ENCODE data around the gene IFNLR1. TPM values are rescaled to one million over a fixed set of nuclear protein-coding genes. Genes with fewer than 3 reads are reported as not detected.

Gene IFNLR1
- total RNA-seq, 1 experiment from 2014 or later, result not detected

- Histone ChIP-seq H3K4me1 (peaks cover 4% of the 10 kb centered on the region; the same call in 1 of the 2 replicates), H3K9me3 (replicated peaks) (no peaks in the 10 kb centered on the region), H3K27me3 (peaks cover 6% of the 10 kb centered on the region), H3K36me3 (no peaks in the 10 kb centered on the region), H3K4me3 (no peak overlapping the region), H3K27ac (no peak overlapping the region)
- DNase-seq, result no peak
Measured at GRCh38 chr1:24195874-24196273, 8.8 kb upstream of the IFNLR1 start.

- H3K4me3 ChIP-seq, result no peak overlapping the region
- no peaks in the 10 kb centered on the region for H3K9me3 ChIP-seq (replicated peaks)
- H3K4me1 ChIP-seq, result peaks cover 4% of the 10 kb centered on the region; the same call in 1 of the 2 replicates
- H3K27ac ChIP-seq, result no peak overlapping the region
- DNase-seq, result no peak
- H3K27me3 ChIP-seq, result peaks cover 6% of the 10 kb centered on the region
- H3K36me3 ChIP-seq, result no peaks in the 10 kb centered on the region
Measured at GRCh38 chr1:24195136-24195535, 8.0 kb upstream of the IFNLR1 start.

GRCh38 chr1:24193046-24193445, 6.0 kb upstream of the IFNLR1 start:
- H3K4me1 ChIP-seq, result peaks cover 4% of the 10 kb centered on the region; the same call in 1 of the 2 replicates
- H3K36me3 ChIP-seq, result no peaks in the 10 kb centered on the region
- no peak overlapping the region for H3K4me3 ChIP-seq
- H3K27me3 ChIP-seq, result peaks cover 4% of the 10 kb centered on the region
- no peak overlapping the region for H3K27ac ChIP-seq
- DNase-seq, result no peak
- no peaks in the 10 kb centered on the region for H3K9me3 ChIP-seq (replicated peaks)

- DNase-seq, result no peak
- Histone ChIP-seq H3K27ac (no peak overlapping the region), H3K4me3 (no peak overlapping the region), H3K4me1 (peaks cover 4% of the 10 kb centered on the region; the same call in 1 of the 2 replicates), H3K36me3 (no peaks in the 10 kb centered on the region), H3K9me3 (replicated peaks) (no peaks in the 10 kb centered on the region), H3K27me3 (no peaks in the 10 kb centered on the region)
Measured at GRCh38 chr1:24191860-24192259, 4.8 kb upstream of the IFNLR1 start.

GRCh38 chr1:24190983-24191461, 3.9 kb upstream of the IFNLR1 start:
- Histone ChIP-seq H3K27ac (no peak overlapping the region), H3K27me3 (no peaks in the 10 kb centered on the region), H3K36me3 (no peaks in the 10 kb centered on the region), H3K4me1 (peaks cover 4% of the 10 kb centered on the region; the same call in 1 of the 2 replicates), H3K9me3 (replicated peaks) (no peaks in the 10 kb centered on the region), H3K4me3 (no peak overlapping the region)
- peak; percentile 72 to 88 for DNase-seq

- no peaks in the 10 kb centered on the region for H3K9me3 ChIP-seq (replicated peaks)
- peaks cover 4% of the 10 kb centered on the region; the same call in 1 of the 2 replicates for H3K4me1 ChIP-seq
- no peak for DNase-seq
- H3K36me3 ChIP-seq, result no peaks in the 10 kb centered on the region
- H3K27ac ChIP-seq, result no peak overlapping the region
- H3K4me3 ChIP-seq, result no peak overlapping the region
- H3K27me3 ChIP-seq, result no peaks in the 10 kb centered on the region
Measured at GRCh38 chr1:24189528-24189927, 2.4 kb upstream of the IFNLR1 start.

GRCh38 chr1:24186711-24186992, 437 bp downstream of the IFNLR1 start:
- no peaks in the 10 kb centered on the region for H3K27me3 ChIP-seq
- no peak for DNase-seq
- no peak overlapping the region for H3K27ac ChIP-seq
- no peaks in the 10 kb centered on the region for H3K36me3 ChIP-seq
- no peaks in the 10 kb centered on the region for H3K9me3 ChIP-seq (replicated peaks)
- H3K4me3 ChIP-seq, result no peak overlapping the region
- H3K4me1 ChIP-seq, result peaks cover 4% of the 10 kb centered on the region; the same call in 1 of the 2 replicates

- Histone ChIP-seq H3K4me3 (no peak overlapping the region), H3K36me3 (no peaks in the 10 kb centered on the region), H3K9me3 (replicated peaks) (no peaks in the 10 kb centered on the region), H3K27me3 (no peaks in the 10 kb centered on the region), H3K4me1 (peaks cover 1% of the 10 kb centered on the region; the same call in 1 of the 2 replicates), H3K27ac (no peak overlapping the region)
- no peak for DNase-seq
Measured at GRCh38 chr1:24186031-24186710, 918 bp downstream of the IFNLR1 start.

GRCh38 chr1:24185076-24185475, 2.0 kb downstream of the IFNLR1 start:
- no peak overlapping the region for H3K27ac ChIP-seq
- H3K36me3 ChIP-seq, result no peaks in the 10 kb centered on the region
- no peak for DNase-seq
- H3K27me3 ChIP-seq, result no peaks in the 10 kb centered on the region
- no peaks in the 10 kb centered on the region for H3K9me3 ChIP-seq (replicated peaks)
- H3K4me3 ChIP-seq, result no peak overlapping the region
- H3K4me1 ChIP-seq, result no peaks in the 10 kb centered on the region

GRCh38 chr1:24182061-24182460, 5.0 kb downstream of the IFNLR1 start:
- H3K4me3 ChIP-seq, result no peak overlapping the region
- DNase-seq, result no peak
- no peaks in the 10 kb centered on the region for H3K4me1 ChIP-seq
- H3K27ac ChIP-seq, result no peak overlapping the region
- no peaks in the 10 kb centered on the region for H3K9me3 ChIP-seq (replicated peaks)
- peaks cover 6% of the 10 kb centered on the region; the same call in 1 of the 2 replicates for H3K27me3 ChIP-seq
- H3K36me3 ChIP-seq, result no peaks in the 10 kb centered on the region

GRCh38 chr1:24181619-24182018, 5.5 kb downstream of the IFNLR1 start:
- Histone ChIP-seq H3K4me3 (no peak overlapping the region), H3K27me3 (peaks cover 10% of the 10 kb centered on the region), H3K36me3 (no peaks in the 10 kb centered on the region), H3K9me3 (replicated peaks) (no peaks in the 10 kb centered on the region), H3K27ac (no peak overlapping the region), H3K4me1 (no peaks in the 10 kb centered on the region)
- no peak for DNase-seq

- H3K27ac ChIP-seq, result no peak overlapping the region
- H3K27me3 ChIP-seq, result peaks cover 12% of the 10 kb centered on the region
- H3K36me3 ChIP-seq, result no peaks in the 10 kb centered on the region
- DNase-seq, result no peak
- H3K4me3 ChIP-seq, result no peak overlapping the region
- H3K4me1 ChIP-seq, result no peaks in the 10 kb centered on the region
- H3K9me3 ChIP-seq (replicated peaks), result no peaks in the 10 kb centered on the region
Measured at GRCh38 chr1:24180676-24181075, 6.4 kb downstream of the IFNLR1 start.

- Histone ChIP-seq H3K4me1 (no peaks in the 10 kb centered on the region), H3K36me3 (no peaks in the 10 kb centered on the region), H3K4me3 (no peak overlapping the region), H3K27me3 (peaks cover 12% of the 10 kb centered on the region), H3K9me3 (replicated peaks) (no peaks in the 10 kb centered on the region), H3K27ac (no peak overlapping the region)
- DNase-seq, result no peak
Measured at GRCh38 chr1:24179251-24179840, 7.7 kb downstream of the IFNLR1 start.

GRCh38 chr1:24178407-24178806, 8.7 kb downstream of the IFNLR1 start:
- peaks cover 12% of the 10 kb centered on the region for H3K27me3 ChIP-seq
- no peak overlapping the region for H3K4me3 ChIP-seq
- H3K27ac ChIP-seq, result no peak overlapping the region

GRCh38 chr1:24177161-24177560, 9.9 kb downstream of the IFNLR1 start:
- Histone ChIP-seq H3K4me1 (no peaks in the 10 kb centered on the region), H3K4me3 (no peak overlapping the region), H3K9me3 (replicated peaks) (no peaks in the 10 kb centered on the region), H3K27me3 (peaks cover 12% of the 10 kb centered on the region), H3K36me3 (no peaks in the 10 kb centered on the region), H3K27ac (no peak overlapping the region)
- DNase-seq, result no peak

More at GRCh38 chr1:24178407-24178806, 8.7 kb downstream of the IFNLR1 start:
- H3K36me3 ChIP-seq, result no peaks in the 10 kb centered on the region
- no peak for DNase-seq
- no peaks in the 10 kb centered on the region for H3K4me1 ChIP-seq
- H3K9me3 ChIP-seq (replicated peaks), result no peaks in the 10 kb centered on the region
